ENCODE results near the gene ABCC12. TPM values are rescaled to one million over a fixed set of nuclear protein-coding genes. Genes with fewer than 3 reads are reported as not detected.

Gene ABCC12
- total and polyA plus RNA-seq, 2 of the 8 experiments (the other 6 are each of a cell fraction or from before 2014, with no cell fraction given), result 0.05 TPM; not detected in 1

DNA sequence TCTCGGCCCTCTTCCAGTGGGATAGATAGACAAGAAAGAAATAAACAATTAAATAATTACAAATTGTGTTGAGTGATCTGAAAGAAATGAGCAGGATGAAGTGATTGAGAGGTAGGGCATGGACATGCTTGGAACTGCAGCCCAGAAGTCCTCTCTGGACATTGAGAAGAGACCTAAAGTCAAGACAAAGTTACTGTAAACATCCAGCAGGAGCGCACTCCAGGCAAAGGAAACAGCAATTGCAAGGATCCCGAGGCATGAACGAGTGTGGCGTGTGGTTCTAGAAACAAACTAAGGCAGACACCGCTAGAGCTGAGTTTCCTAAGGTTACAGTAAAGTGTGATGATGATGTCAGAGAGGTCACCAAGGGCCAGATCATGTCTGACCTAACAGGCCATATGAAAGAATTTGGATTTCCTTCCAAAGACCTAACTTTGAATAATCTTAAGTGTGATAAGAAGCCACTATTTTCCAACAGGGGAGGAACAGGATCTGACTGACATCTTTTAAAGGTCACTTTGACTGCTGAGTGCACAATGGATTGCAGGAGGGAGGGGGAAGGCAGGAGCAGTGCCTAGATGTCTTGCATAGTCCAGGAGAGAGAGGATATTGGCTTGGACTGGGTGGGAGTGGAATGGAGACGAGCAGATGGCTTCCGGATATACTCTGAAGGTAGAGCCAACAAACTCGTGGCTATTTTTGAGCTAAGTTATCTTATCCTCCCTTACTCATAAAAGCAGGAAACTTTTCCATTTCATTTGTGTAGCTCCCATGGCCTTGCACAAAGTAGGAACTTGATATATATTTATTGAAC, 19.0 kb downstream of the ABCC12 start (continued):
- no peak for TF ChIP-seq BACH1 (IDR thresholded peaks at IDR 0.05; ENCODE audit: low read length)
- no peak for TF ChIP-seq KDM5A (IDR thresholded peaks at IDR 0.05; ENCODE audit: low read length)
- TF ChIP-seq PHF8 (conservative IDR thresholded peaks at IDR 0.05; ENCODE audit: low read depth, low read length), result no peak
- no peak for TF ChIP-seq CHD1 (IDR thresholded peaks at IDR 0.05; ENCODE audit: low read depth, low read length)
- no peak for TF ChIP-seq CTBP2 (IDR thresholded peaks at IDR 0.05; ENCODE audit: borderline replicate concordance, insufficient read depth, insufficient read length, low read length)
- TF ChIP-seq CBX8 (IDR thresholded peaks at IDR 0.05; ENCODE audit: borderline replicate concordance, low read depth, low read length), result no peak
- TF ChIP-seq EGR1 (IDR thresholded peaks at IDR 0.05; ENCODE audit: borderline replicate concordance, low read depth, low read length), result no peak
- TF ChIP-seq SIX5 (IDR thresholded peaks at IDR 0.05; ENCODE audit: low read depth, low read length), result no peak
- TF ChIP-seq KDM1A (IDR thresholded peaks at IDR 0.05; ENCODE audit: borderline replicate concordance, low read length), result no peak

Data from H1 (cell line).